Ovary (tissue), 9 donors: Measurements from ENCODE around the gene OCA2. TPM values are rescaled to one million over a fixed set of nuclear protein-coding genes. Genes with fewer than 3 reads are reported as not detected.

ENCODE experiments used
- DNase-seq, 5 donors: peaks; one replicate each; pipeline ENCODE4 v3.0.0-alpha.2; 2019 to 2020
- H3K27ac ChIP-seq, 2 donors: fragments of 200-600 bp; one replicate each; pipeline versions ENCODE4 v1.5.1 to v1.8.0; 2019 to 2022
- H3K27me3 ChIP-seq: fragments of 200-600 bp; one replicate; pipeline ENCODE4 v1.8.0; 2022
- H3K36me3 ChIP-seq: fragments of 200-600 bp; sonication (generic); one replicate; pipeline ENCODE4 v1.5.1; 2019
- H3K4me1 ChIP-seq: one replicate; pipeline ENCODE4 v1.8.1; 2013; ENCODE audit warnings: mild to moderate bottlenecking, moderate library complexity; ENCODE audit not compliant: insufficient read depth
- H3K4me3 ChIP-seq: fragments of 200-600 bp; sonication (generic); one replicate; pipeline ENCODE4 v1.5.1; 2017
- H3K9me3 ChIP-seq, 2 donors: fragments of 200-600 bp in 1 of 2; sonication (generic) in 1 of 2; one replicate each; pipeline versions ENCODE4 v1.5.1 to v1.8.1; 2013 to 2019; ENCODE audit warnings: mild to moderate bottlenecking in 1 of 2, moderate library complexity in 1 of 2
- EP300 ChIP-seq: sonication (generic); formaldehyde crosslinking; IDR thresholded peaks from one replicate; pipeline ENCODE4 v1.6.1; 2017; ENCODE audit warnings: antibody characterized with exemption
- POLR2A ChIP-seq: fragments of 450-650 bp; IDR thresholded peaks from one replicate; pipeline ENCODE4 v1.6.1; 2017; ENCODE audit warnings: antibody characterized with exemption, mild to moderate bottlenecking, moderate library complexity
- WGBS, 3 donors: extraction: QIAGEN DNeasy Blood & Tissue Kit in 1 of 3; methylation state at CpG; one replicate each; pipeline versions ENCODE4 v1.1.5 to v1.1.7; 2013 to 2017; 5-methylcytosine and 5-hydroxymethylcytosine counted together
- intact Hi-C, 4 donors: fragments of 100-400 bp; cut with DNase I; formaldehyde crosslinking; loops; one replicate each; pipeline versions ENCODE4 v1.11.0 to v1.15.1; 2022 to 2023
- polyA plus RNA-seq, 2 donors: library from polyadenylated mRNA; stranded (reverse); fragments of 200-250 nt in 1 of 2; fragments of 350-450 nt in 1 of 2; fragmentation: Illumina TruSeq in 1 of 2; extraction: RNeasy Lipid Tissue Mini Kit (QIAGEN cat#74804) in 1 of 2; gene quantifications; one replicate each; pipeline ENCODE4 v1.2.3, GENCODE V29; 2013 to 2014
- total RNA-seq, 7 donors: library from RNA; depleted of rRNA in 2 of 7; stranded (reverse); fragments of >200 nt in 2 of 7; fragmentation: NEBNext Ultra II Directional in 3 of 7; extraction: Animal tissue kit (Norgen Biotek cat#: 25700) in 3 of 7; gene quantifications; one replicate each; pipeline versions ENCODE4 v1.1.0 to v1.2.4, GENCODE V29; 2016 to 2023
- TF ChIP-seq, protein P1 (sequence below), 3 donors: fragments of 450-650 bp in 2 of 3; fragments of 200-600 bp in 1 of 3; IDR thresholded peaks; one replicate each; pipeline versions ENCODE4 v1.5.1 to v1.8.0; 2016 to 2022; ENCODE audit warnings: antibody characterized with exemption in 3 of 3, mild to moderate bottlenecking in 1 of 3
- donor health status: DM: no; HTN: no; CAD: no; lungs with moderate emphysema.
- donor health status: DM: no; HTN: no; CAD: no.
- donor health status: Bipolar disorder and iron deficiency.
- donor health status: DM: yes; HTN: yes; CAD: no.
- donor health status: DM: no; HTN: no; CAD: no.
- donor health status: DM: yes; HTN: yes; CAD: no.

The OCA2 gene
- total and polyA plus RNA-seq, 9 donors = 0.31 to 3.5 (median 0.68) TPM; not detected in 1

DNA sequence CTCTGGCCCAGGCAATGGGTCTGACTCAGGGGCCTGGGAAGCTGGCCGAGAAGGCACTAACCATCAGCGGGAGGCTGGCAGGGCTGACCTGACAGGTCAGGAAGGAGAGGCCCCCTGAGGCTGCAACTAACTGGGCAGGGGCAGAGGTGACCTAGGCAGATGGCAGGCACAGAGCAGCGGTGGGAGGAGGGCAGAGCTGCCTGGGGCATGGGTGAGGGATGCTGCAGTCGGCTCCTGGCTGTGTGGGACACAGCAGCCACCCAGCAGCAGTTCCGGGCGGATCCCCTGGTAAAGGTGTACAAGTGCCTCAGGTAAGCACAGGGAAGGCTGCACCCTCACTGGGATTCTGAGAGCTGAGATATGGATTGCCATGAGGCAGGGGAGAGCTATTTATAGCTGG is 236.1 kb downstream of the OCA2 start:
- Histone ChIP-seq H3K9me3 (no peaks in the 10 kb centered on the region), H3K27me3 (no peaks in the 10 kb centered on the region), H3K36me3 (no peaks in the 10 kb centered on the region), H3K27ac (no peak overlapping the region), H3K4me1 (no peaks in the 10 kb centered on the region), H3K4me3 (no peak overlapping the region)
- TF ChIP-seq, protein P1, sequence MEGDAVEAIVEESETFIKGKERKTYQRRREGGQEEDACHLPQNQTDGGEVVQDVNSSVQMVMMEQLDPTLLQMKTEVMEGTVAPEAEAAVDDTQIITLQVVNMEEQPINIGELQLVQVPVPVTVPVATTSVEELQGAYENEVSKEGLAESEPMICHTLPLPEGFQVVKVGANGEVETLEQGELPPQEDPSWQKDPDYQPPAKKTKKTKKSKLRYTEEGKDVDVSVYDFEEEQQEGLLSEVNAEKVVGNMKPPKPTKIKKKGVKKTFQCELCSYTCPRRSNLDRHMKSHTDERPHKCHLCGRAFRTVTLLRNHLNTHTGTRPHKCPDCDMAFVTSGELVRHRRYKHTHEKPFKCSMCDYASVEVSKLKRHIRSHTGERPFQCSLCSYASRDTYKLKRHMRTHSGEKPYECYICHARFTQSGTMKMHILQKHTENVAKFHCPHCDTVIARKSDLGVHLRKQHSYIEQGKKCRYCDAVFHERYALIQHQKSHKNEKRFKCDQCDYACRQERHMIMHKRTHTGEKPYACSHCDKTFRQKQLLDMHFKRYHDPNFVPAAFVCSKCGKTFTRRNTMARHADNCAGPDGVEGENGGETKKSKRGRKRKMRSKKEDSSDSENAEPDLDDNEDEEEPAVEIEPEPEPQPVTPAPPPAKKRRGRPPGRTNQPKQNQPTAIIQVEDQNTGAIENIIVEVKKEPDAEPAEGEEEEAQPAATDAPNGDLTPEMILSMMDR (IDR thresholded peaks at IDR 0.05) = no peak
- no peak for TF ChIP-seq POLR2A
- no peak for TF ChIP-seq EP300
- intact Hi-C loops = no loop called here
- WGBS, 3 donors = 77 to 95% (median 81%) methylated on average over 6 of the region's 6 CpGs
- no peak for DNase-seq

DNA sequence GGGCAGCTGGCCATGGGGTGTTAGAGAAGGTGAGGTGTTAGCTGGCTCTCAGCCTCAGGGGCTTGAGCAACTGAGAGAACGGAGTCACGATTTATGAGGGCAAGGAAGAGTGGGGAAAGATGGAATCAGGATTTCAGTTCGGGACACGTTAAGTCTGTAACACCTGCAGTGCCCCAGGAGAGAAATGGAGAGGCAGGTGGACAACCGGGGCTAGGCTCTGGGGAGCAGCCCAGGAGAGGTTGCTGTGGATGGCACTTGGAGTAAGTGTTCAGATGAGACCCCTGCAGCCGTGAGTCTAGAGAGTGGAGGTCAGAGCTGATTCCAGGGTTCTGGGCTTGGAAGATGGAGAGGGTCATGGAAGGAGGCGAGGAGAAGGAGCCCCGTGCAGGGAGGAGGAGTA is 237.9 kb downstream of the OCA2 start:
- no peak for DNase-seq
- TF ChIP-seq, protein P1 (IDR thresholded peaks at IDR 0.05) = no peak
- TF ChIP-seq EP300 (no peak), POLR2A (no peak)
- Histone ChIP-seq H3K4me3 (no peak overlapping the region), H3K4me1 (no peaks in the 10 kb centered on the region), H3K27me3 (no peaks in the 10 kb centered on the region), H3K9me3 (no peaks in the 10 kb centered on the region), H3K27ac (no peak overlapping the region), H3K36me3 (no peaks in the 10 kb centered on the region)
- intact Hi-C loops = no loop called here
- WGBS, 3 donors = 88 to 90% (median 90%) methylated on average over 8 of the region's 8 CpGs

DNA sequence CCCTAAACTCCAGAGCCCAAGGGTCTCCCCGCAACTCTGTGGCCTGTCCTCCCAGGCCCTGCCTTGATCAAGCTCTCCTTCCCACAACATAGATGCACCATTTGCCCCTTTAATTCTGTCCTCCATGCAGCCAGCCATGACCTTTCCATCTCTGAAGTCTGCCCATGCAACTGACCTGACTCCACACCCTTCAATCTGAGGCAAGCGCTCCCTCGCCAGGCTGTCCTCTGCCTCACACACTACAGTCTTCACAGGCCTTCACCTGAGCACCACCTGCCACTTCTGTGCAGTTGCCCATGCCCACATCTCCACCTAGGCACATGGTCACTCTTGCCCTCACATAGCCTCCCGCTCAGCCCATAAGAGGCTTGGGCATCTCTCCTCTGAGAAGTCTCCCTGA is 244.0 kb downstream of the OCA2 start:
- TF ChIP-seq, protein P1 (IDR thresholded peaks at IDR 0.05) = no peak
- TF ChIP-seq POLR2A (no peak), EP300 (no peak)
- intact Hi-C loops = no loop called here
- Histone ChIP-seq H3K4me3 (no peak overlapping the region), H3K27ac (no peak overlapping the region), H3K27me3 (no peaks in the 10 kb centered on the region), H3K4me1 (no peaks in the 10 kb centered on the region), H3K9me3 (peaks cover 0 to 4% of the 10 kb centered on the region in 2 donors), H3K36me3 (no peaks in the 10 kb centered on the region)
- DNase-seq = no peak
- whole genome bisulfite sequencing, 3 donors = 86 to 89% (median 88%) methylated on average over 4 of the region's 4 CpGs

DNA sequence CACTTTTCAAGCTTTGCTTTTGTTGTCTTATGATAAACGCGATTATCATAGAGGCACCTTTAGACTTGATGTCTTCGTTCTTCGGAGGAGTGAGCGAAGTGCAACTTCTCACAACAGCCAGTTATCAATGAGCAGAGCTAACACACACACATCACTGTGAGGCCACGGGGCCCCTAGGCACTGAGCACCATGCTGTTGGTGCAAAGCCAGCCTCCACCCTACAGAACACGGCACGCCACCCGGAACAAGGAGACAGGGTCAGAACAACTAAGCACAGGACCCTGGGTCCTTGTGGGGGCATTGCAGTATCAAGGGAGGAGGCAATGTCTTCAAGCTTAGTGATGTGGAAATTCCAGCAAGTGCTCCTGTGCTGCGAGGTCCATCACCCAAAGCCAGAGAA is 244.5 kb downstream of the OCA2 start:
- Histone ChIP-seq H3K9me3 (peaks cover 0 to 4% of the 10 kb centered on the region in 2 donors), H3K27me3 (no peaks in the 10 kb centered on the region), H3K4me3 (no peak overlapping the region), H3K36me3 (no peaks in the 10 kb centered on the region), H3K27ac (no peak overlapping the region), H3K4me1 (no peaks in the 10 kb centered on the region)
- DNase-seq = no peak
- 87 to 89% (median 88%) methylated on average over 10 of the region's 10 CpGs for WGBS, 3 donors
- intact Hi-C loops = no loop called here
- TF ChIP-seq, protein P1 (IDR thresholded peaks at IDR 0.05) = no peak
- TF ChIP-seq POLR2A = no peak
- no peak for TF ChIP-seq EP300
